Heart right ventricle (tissue), 16 donors: ENCODE measurements around the gene ZNF609. TPM values are rescaled to one million over a fixed set of nuclear protein-coding genes. Genes with fewer than 3 reads are reported as not detected.

Source experiments
- ATAC-seq, 8 donors: fragments of 200-7000 bp; cut with Tn5 transposase; one replicate each; pipeline ENCODE4 v1.9.1; 2020; ENCODE audit warnings: mild to moderate bottlenecking in 8 of 8, moderate library complexity in 8 of 8, moderate number of reproducible peaks in 1 of 8
- DNase-seq, 2 donors: peaks; one replicate each; pipeline ENCODE4 v3.0.0-alpha.2; 2020
- H3K27ac ChIP-seq, 10 donors: fragments of 200-600 bp; sonication (generic) in 2 of 10; one replicate each; pipeline versions ENCODE4 v1.5.0 to v1.8.0; 2020 to 2022; ENCODE audit warnings: mild to moderate bottlenecking in 3 of 10
- H3K27me3 ChIP-seq, 7 donors: fragments of 200-600 bp; one replicate each; pipeline ENCODE4 v1.8.0; 2021 to 2022; ENCODE audit warnings: mild to moderate bottlenecking in 2 of 7
- H3K36me3 ChIP-seq, 9 donors: fragments of 200-600 bp; sonication (generic) in 1 of 9; one replicate each; pipeline versions ENCODE4 v1.5.0 to v1.8.0; 2020 to 2022; ENCODE audit warnings: mild to moderate bottlenecking in 2 of 9
- H3K4me1 ChIP-seq, 9 donors: fragments of 200-600 bp; sonication (generic) in 1 of 9; one replicate each; pipeline versions ENCODE4 v1.5.0 to v1.8.0; 2020 to 2022; ENCODE audit warnings: mild to moderate bottlenecking in 4 of 9
- H3K4me3 ChIP-seq, 10 donors: fragments of 200-600 bp; sonication (generic) in 2 of 10; one replicate each; pipeline versions ENCODE4 v1.5.0 to v1.8.0; 2020 to 2022; ENCODE audit warnings: mild to moderate bottlenecking in 7 of 10, moderate library complexity in 2 of 10
- H3K9me3 ChIP-seq, 11 donors: fragments of 200-600 bp in 10 of 11; sonication (generic) in 2 of 11; one replicate each; pipeline versions ENCODE4 v1.5.0 to v1.8.0; 2013 to 2022; ENCODE audit warnings: mild to moderate bottlenecking in 2 of 11, control low read depth in 1 of 11, moderate library complexity in 1 of 11
- WGBS, 2 donors: extraction: QIAGEN DNeasy Blood & Tissue Kit; methylation state at CpG; one replicate each; pipeline ENCODE4 v1.1.7; 2013; ENCODE audit warnings: inconsistent platforms in 1 of 2; 5-methylcytosine and 5-hydroxymethylcytosine counted together
- intact Hi-C, 10 donors: fragments of 100-400 bp; cut with DNase I; formaldehyde crosslinking; loops; one replicate each; pipeline versions ENCODE4 v1.11.1 to v1.14.2; 2022
- polyA plus RNA-seq, 2 donors: library from polyadenylated mRNA; stranded (reverse); fragments of 200-250 nt; gene quantifications; one replicate each; pipeline ENCODE4 v1.2.3, GENCODE V29; 2013
- total RNA-seq, 10 donors: library from RNA; stranded (reverse); fragmentation: NEBNext Ultra II Directional in 3 of 10; extraction: Animal tissue kit (Norgen Biotek cat#: 25700) in 3 of 10; gene quantifications; one replicate each; pipeline versions ENCODE4 v1.2.1 to v1.2.4, GENCODE V29; 2021 to 2023
- TF ChIP-seq, protein P1 (sequence below), 9 donors: fragments of 200-600 bp; sonication (generic) in 2 of 9; IDR thresholded peaks; one replicate each; pipeline versions ENCODE4 v1.5.0 to v1.8.0; 2021 to 2022; ENCODE audit warnings: antibody characterized with exemption in 9 of 9, mild to moderate bottlenecking in 5 of 9, moderate library complexity in 1 of 9
- donor health status: Arrhythmogenic right ventricular cardiomyopathy.
- donor health status: ischemic (EF 13 %, LVEDD 7.1; RV severe dilation, severe dysfunction).
- donor health status: healthy with polysubstance abuse.
- donor health status: DM: no; HTN: yes; CAD: no.
- donor health status: DM: no; HTN: no; CAD: no.
- donor health status: ischemic (EF 25% LVEDD 6.9; RV normal size, moderate dysfunction).
- donor health status: ischemic (EF 25% LVEDD 5.7; RV mildly dilated, moderate dysfunction).
- donor health status: healthy.
- donor health status: DM: yes; HTN: yes; CAD: no.
- donor health status: Ischemic cardiomyopathy.
- donor health status: ischemic (EF 35%, LVEDD 5.7; RV mildly dilated, moderate dysfunction).
- donor health status: nonischemic (EF 11% LVEDD 7.7; RV severe dilation, severe dysfunction).
- donor health status: DM: yes; HTN: yes; CAD: no.
- donor health status: PGD.
- donor health status: ischemic (EF 29% LVEDD 5.4; RV normal size, mild dysfunction).
- donor health status: nonischemic (EF 23%, LVEDD 6.1; RV moderate dilation, normal function).

ZNF609 gene
- total and polyA plus RNA-seq, 12 donors, result 4.0 to 19.2 (median 15.8) TPM

DNA sequence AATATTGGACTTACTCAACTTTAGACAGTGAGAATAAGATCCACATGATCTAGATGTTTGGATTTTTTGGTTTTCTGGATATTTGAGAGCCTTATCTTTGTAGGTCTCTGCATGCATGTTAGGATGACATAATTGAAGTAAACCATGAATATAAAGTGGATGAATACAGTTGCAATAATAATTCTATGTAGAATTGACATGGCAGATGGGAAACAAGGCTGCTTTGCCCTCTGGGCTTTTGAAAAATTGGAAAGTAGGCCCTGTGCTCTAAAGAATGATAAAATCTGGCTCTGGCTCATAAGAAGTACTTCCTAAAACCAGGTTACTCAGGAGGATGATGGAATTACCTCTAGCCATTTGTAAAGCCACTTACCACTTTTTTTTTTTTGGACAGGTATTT is 86.9 kb downstream of the ZNF609 start:
- intact Hi-C loops, result no loop called here
- H3K27me3 ChIP-seq, result no peaks in the 10 kb centered on the region
- DNase-seq (no peak), ATAC-seq (no peak)
- TF ChIP-seq, protein P1, sequence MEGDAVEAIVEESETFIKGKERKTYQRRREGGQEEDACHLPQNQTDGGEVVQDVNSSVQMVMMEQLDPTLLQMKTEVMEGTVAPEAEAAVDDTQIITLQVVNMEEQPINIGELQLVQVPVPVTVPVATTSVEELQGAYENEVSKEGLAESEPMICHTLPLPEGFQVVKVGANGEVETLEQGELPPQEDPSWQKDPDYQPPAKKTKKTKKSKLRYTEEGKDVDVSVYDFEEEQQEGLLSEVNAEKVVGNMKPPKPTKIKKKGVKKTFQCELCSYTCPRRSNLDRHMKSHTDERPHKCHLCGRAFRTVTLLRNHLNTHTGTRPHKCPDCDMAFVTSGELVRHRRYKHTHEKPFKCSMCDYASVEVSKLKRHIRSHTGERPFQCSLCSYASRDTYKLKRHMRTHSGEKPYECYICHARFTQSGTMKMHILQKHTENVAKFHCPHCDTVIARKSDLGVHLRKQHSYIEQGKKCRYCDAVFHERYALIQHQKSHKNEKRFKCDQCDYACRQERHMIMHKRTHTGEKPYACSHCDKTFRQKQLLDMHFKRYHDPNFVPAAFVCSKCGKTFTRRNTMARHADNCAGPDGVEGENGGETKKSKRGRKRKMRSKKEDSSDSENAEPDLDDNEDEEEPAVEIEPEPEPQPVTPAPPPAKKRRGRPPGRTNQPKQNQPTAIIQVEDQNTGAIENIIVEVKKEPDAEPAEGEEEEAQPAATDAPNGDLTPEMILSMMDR (IDR thresholded peaks at IDR 0.05), result no peak
- H3K9me3 ChIP-seq, result no peaks in the 10 kb centered on the region
- peaks cover 0 to 20% (median 3%) of the 10 kb centered on the region in 9 donors for H3K4me1 ChIP-seq
- no peak overlapping the region for H3K4me3 ChIP-seq
- H3K27ac ChIP-seq, result no peak overlapping the region
- H3K36me3 ChIP-seq, result peaks cover 0 to 4% (median 0%) of the 10 kb centered on the region in 9 donors

DNA sequence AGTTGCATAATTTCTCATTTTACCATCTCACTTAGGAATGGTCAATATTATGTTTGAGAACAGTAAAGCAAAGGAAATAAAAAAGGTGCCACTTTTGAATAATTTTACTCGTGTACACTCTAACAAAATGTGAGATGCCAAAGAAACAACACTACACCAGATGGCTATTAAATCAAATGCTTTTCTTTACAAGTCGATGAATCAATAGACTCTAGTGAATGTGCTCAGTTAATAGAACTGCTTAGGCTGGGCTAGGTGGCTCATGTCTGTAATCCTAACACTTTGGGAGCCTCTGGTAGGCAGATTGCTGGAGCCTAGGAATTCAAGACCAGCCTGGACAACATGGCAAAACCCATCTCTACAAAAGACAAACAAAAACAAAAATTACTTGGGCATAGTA is 87.9 kb downstream of the ZNF609 start:
- no peak for DNase-seq
- TF ChIP-seq, protein P1 (IDR thresholded peaks at IDR 0.05), result no peak
- no peak overlapping the region for H3K27ac ChIP-seq
- H3K36me3 ChIP-seq, result peaks cover 0 to 4% (median 0%) of the 10 kb centered on the region in 9 donors
- H3K27me3 ChIP-seq, result no peaks in the 10 kb centered on the region
- intact Hi-C loops, result no loop called here
- 72 to 78% methylated on average over 2 of the region's 2 CpGs for WGBS, 2 donors
- peaks cover 0 to 29% (median 11%) of the 10 kb centered on the region in 9 donors for H3K4me1 ChIP-seq
- no peaks in the 10 kb centered on the region for H3K9me3 ChIP-seq
- no peak overlapping the region for H3K4me3 ChIP-seq
- ATAC-seq, result no peak

DNA sequence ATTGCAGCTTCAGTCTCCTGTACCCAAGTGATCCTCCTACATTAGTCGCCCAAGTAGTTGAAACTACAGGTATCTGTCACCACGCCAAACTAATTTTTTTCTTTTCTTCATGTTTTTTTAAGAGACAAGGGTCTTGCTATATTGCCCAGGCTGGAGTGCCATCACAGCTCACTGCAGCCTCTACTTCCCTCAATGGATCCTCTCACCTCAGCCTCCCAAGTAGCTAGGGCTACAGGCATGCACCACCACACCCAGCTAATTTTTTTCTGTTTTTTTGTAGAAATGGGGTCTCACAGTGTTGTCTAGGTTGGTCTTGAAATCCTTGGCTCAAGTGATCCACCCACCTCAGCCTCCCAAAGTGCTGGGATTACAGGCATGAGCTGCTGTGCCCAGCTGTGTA is 89.5 kb downstream of the ZNF609 start:
- TF ChIP-seq, protein P1 (IDR thresholded peaks at IDR 0.05), result no peak
- DNase-seq, result no peak
- intact Hi-C loops, result no loop called here
- ATAC-seq, result no peak
- Histone ChIP-seq H3K9me3 (no peaks in the 10 kb centered on the region), H3K36me3 (peaks cover 0 to under 1% (median 0%) of the 10 kb centered on the region in 9 donors), H3K27me3 (no peaks in the 10 kb centered on the region), H3K27ac (no peak overlapping the region), H3K4me1 (peaks cover 0 to 31% (median 11%) of the 10 kb centered on the region in 9 donors), H3K4me3 (no peak overlapping the region)
- 97 to 98% methylated on average over 2 of the region's 2 CpGs for WGBS, 2 donors

DNA sequence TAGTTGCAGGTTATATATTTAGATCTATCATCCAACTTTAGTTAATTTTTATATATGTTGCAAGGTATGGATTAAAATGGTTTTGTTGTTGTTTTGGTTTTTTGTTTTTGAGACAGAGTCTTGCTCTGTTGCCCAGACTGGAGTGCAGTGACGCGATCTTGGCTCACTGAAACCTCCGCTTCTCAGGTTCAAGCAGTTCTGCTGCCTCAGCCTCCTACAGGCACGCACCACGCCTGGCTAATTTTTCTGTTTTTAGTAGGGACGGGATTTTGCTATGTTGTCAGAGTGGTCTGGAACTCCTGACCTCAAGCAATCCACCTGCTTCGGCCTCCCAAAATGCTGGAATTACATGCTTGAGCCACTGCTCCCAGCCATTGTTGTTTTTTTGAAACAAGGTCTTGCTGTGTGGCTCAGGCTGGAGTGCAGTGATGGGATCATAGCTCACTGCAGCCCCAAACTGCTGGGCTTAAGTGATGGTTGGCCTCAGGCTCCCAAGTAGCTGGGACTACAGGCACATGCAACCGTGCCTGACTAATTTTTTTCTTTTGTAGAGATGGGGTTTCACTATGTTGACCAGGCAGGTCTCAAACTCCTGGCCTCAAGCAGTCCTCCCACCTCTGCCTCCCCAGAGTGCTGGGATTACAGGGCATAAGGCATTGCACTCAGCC is 92.0 kb downstream of the ZNF609 start:
- TF ChIP-seq, protein P1 (IDR thresholded peaks at IDR 0.05), result no peak
- no peak overlapping the region for H3K4me3 ChIP-seq

More for the DNA sequence above, 92.0 kb downstream of the ZNF609 start:
- H3K27me3 ChIP-seq, result no peaks in the 10 kb centered on the region
- DNase-seq (no peak), ATAC-seq (no peak)
- no peaks in the 10 kb centered on the region for H3K9me3 ChIP-seq
- intact Hi-C loops, result no loop called here
- H3K27ac ChIP-seq, result no peak overlapping the region
- H3K4me1 ChIP-seq, result peaks cover 0 to 27% (median 11%) of the 10 kb centered on the region in 9 donors
- 88 to 89% methylated on average over 8 of the region's 8 CpGs for WGBS, 2 donors
- H3K36me3 ChIP-seq, result no peaks in the 10 kb centered on the region
